ENCODE measurements around the gene CMIP.

GRCh38 chr16:81464279-81464678 lies 19.7 kb downstream of the CMIP start:
- TF ChIP-seq EZH2phosphoT487 (IDR thresholded peaks at IDR 0.05) (no peak), CTCF (IDR thresholded peaks at IDR 0.05) (no peak), EZH2 (IDR thresholded peaks at IDR 0.05) (no peak)

All from neural progenitor cell (in vitro differentiated cells).